GM11168 (cell line): Measurements from ENCODE around the gene NAB1.
"Not testable (repeated sequence)": the region's sequence is repeated elsewhere in the genome, so short reads cannot be mapped to it uniquely, and the experiment has no call there.

Source experiments
- in situ Hi-C: fragments of 300-500 bp; cut with MboI; formaldehyde crosslinking; loops from one replicate; pipeline ENCODE4 v1.12.0; 2022; ENCODE audit warnings: low sequenced_read_pairs; ENCODE audit not compliant: unreplicated experiment

Gene NAB1, protein sequence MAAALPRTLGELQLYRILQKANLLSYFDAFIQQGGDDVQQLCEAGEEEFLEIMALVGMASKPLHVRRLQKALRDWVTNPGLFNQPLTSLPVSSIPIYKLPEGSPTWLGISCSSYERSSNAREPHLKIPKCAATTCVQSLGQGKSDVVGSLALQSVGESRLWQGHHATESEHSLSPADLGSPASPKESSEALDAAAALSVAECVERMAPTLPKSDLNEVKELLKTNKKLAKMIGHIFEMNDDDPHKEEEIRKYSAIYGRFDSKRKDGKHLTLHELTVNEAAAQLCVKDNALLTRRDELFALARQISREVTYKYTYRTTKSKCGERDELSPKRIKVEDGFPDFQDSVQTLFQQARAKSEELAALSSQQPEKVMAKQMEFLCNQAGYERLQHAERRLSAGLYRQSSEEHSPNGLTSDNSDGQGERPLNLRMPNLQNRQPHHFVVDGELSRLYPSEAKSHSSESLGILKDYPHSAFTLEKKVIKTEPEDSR

DNA sequence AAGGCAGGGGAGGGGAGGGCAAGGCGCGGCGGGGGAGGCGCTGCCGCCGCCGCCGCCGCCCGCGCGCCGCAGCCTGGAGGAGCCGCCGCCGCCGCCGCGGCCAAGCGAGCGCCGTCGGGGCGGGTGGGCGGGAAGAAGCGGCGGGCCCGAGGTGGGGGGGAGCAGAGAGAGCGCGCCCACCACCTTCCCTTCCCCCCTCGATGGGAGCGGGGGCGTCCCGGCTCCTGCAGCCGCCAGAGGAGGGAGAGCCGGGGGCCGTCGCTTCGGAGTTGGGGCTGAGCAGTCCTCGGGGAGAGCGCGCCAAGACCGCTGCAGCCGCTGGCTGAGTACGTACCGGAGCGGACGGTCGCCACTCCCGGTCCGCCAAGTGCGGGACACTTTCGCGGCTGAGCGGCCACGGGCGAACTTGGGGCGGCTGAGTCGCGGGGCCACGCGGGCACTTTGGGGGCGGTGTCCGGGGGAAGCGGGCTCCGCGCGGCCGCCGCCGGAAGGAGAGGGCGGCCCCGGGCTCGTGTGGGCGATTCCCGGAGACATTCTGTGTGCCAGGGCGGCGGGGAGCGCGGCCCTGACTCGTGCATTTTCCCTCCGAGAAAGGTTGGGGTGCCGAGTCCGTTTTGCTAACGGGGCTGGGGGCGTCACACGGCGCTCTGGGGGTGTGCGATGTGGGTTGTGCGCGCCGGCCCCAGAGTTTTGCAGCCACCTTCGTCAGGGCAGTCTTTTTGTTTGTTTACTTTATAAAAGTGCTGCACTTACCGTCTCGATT, at the start of gene NAB1:
Gene NAB1, plus strand, starts transcription at position 49 of the 763 bp plus-strand sequence. CDS start 10,094 bp downstream, outside the sequence.
- in situ Hi-C loops, result no loop called here

DNA sequence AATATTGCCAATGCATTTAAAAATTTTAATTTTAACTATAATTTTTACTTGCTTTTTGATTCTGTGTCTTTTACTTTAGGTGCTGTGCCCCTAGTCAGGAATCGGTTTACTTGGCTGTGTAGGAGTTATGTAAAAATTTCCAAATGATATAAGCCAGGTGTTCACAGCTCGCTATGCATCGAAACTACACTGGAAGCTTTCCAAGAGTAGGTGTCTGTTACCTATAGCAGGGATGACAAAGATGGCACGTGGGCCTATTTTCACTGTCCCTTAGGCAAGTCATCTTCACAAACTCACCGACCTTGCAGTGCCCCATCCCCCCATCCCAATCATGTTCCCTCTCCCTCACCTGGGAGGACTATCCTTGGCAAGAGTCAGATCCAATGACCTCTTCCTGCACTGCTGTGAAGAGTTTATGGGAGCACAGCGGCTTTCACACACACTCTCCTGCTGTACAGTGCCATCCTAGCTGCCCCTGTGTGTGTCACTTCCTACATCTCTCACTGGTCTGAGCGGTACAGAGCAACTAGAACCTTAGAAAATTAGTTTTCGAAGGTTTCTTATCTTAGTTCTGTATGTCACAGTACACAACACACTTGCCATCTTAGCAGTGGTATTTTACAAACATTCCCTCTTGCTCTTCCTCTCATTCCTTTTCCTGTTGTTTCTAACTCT, 49.2 kb upstream of the NAB1 start:
- in situ Hi-C loops, result no loop called here

DNA sequence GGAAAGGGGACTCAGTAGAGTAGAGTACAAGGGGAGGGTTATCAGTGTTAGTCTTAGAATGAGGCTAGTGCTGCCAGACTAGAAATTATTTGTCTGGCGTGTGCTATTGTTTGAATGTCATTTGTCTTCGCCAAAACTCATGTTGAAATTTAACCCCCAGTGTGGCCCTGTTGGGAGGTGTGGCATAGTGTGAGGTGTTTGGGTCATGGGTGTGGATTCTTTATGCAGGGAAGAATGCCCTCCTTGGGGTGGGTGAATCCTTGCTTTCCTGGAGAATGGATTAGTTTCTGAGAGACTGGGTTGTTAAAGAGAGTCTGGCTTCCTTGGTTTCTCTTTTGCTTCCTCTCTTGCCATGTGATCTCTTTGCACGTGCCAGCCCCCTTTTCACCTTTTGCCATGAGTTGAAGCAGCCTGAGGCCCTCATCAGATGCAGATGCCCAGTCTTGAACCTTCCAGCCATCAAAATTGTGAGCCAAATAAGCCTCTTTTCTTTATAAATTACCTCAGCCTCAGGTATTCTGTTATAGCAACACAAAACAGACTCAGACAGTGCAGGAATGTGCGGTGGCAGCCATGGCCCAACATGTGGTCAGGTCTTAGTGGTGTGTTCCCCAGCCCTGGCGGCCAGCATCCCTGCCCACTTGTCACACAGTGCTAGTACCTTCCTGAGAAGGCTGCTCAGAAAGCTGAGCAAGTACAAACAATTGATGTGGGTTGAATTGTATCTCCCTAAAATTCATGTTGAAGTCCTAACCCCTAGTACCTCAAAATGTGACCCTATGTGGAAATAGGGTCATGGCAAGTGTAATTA, 48.4 kb upstream of the NAB1 start:
- in situ Hi-C loops, result no loop called here

DNA sequence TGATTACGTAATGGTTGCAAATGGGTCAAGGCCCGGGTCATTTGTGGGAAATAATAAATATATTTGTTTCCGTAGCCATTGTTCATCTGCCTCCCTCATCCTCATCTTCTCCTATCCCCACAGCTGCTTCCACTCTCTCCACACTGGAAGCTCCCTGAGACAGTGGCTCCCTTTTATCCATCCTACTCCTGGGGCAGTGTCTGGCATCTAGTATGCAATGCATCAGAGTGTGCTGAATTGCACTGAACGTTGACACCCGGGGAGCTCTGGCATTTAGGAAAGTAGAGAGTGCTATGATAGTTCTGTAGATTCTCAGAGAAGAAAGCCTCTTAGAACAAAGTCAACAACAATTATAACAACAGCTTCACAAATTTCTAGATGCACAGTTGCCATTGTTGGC, 45.5 kb upstream of the NAB1 start:
- in situ Hi-C loops, result no loop called here

DNA sequence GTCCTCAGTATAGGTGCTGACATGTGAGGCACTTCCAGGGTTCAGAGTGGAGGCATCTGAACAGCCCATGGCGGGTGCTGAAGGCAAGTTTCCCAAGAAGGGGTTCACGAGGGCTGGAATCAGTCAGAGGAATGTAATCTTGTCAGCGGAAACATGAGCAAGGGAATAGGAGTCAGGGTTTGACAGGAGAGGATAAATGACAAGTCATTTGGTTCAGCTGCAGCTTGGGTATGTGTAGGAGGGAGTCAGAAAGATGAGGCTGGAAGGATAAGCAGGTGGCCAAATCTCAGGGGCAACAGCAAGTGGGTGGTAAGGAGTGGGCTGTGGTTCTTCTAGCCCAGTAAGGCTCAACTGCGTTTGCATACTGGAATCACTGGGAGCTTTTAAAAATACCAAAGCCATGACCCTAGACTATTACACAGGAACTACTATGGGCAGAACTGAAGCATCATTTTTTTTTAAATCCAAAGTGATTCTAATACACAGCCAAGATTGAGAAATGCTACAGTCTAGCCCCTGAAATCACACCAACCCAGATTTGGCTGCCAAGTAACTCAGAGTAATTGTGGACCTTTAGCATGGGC, 41.8 kb upstream of the NAB1 start:
- in situ Hi-C loops, result no loop called here

DNA sequence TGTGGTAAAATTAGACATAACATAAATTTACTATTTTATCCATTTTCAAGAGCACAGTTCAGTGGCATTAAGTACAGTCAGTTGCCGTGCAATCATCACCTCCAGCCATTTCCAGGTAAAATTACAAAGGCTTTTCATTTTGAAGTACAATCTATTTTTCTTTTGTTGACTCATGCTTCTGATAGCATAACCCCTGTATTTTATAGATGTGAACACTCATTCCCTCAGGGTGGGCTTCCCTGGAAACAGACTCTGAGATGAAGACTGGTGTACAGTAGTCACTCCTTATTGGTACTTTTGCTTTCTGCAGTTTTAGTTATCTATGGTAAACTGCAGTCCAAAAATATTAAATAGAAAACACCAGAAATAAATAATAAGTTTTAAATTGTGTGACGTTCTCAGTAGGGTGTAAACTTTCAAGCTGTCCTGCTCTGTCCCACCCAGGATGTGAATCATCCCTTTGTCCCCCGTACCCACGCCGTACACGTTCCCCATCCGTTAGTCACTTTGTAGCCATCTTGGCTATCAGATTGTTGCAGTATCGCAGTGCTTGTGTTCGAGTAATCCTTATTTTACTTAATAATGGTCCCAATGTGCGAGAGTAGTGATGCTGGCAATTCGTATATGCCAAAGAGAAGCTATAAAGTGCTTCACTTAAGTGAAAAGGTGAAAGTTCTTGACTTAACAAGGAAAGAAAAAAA, 41.1 kb upstream of the NAB1 start:
- in situ Hi-C loops, result no loop called here

DNA sequence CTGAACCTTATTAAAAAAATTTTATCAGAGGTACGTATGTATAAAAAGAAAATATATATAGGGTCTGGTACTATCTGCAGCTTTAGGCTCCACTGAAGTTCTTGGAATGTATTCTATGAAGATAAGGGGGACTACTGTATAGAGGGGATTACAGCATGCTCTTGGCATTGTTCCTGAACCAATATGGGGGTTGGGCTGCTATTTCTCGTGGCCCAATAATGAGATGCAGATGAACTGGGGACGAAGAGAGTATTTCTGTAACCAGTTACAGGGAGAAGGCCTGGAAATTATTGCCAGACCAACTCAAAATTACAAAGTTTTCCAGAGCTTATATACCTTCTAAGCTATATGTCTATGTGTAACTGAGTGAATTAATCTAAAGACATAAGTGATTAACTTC, 40.0 kb upstream of the NAB1 start:
- in situ Hi-C loops, result not testable (repeated sequence)

DNA sequence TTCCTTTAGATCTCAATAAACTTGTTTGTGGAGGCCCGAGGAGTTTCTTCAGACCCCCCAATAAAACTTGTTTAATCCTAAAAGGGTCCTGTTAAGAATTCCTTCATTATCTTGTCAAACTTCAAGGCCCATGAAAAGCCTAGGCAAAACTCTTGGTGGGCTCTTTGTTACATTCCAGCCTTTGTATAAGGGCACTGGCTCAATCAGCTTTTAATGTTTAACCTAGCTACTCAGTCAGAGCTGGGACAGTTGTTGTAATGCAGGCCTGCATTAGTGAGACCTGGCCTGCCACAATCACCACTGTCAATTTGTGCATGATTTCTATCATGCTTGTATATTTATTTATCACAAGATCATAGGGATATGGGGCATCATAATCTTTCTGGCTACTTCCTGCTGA, 39.5 kb upstream of the NAB1 start:
- in situ Hi-C loops, result not testable (repeated sequence)

DNA sequence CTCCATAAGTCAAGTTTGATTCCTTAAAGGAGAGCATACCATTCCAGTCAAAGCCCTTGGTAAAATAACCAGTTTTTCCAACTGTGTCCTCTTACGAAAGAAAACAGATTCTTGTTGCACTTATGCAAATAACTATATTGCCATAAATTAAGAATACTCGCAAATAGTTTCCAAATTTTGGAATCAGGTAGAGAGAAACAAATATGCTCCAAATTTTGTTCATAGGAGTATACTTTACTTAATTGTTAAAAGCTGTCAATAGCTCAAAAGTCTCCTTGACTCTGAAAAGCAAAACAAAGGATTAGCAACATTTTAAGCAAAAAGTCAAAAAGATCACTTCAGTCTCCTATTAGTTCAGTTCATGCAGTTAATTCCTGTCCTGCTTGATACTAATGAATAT, 38.4 kb upstream of the NAB1 start:
- in situ Hi-C loops, result not testable (repeated sequence)

DNA sequence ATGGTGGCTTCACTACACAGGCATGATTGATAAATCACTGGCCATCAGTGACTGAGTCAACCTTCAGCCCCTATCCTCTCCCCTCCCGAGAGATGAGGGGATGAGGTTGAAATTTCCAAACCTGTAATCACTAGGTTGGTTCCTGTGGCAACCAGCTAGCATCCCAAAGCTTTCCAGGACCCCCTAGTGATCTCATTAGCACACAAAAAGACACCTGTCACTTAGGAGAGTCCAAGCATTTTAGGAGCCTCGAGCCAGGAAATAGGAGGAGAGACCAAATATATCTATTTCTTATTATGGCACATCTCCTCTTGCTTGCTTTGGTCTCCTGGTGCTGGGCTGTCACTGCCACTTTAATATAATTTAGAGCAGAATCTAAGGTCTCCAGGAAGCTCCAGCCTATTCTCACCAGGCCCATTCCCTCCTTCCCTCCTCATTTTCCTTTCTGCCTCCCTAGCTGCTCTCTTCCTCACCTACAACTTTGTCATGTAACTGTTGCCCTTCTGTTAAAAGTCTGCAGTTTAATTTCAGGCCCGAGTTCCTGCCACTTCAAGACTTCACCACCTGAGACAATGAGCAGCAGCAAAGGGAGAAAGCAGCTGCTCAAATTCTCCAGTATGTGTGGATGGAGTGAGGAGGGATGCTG, 33.2 kb upstream of the NAB1 start:
- in situ Hi-C loops, result no loop called here

DNA sequence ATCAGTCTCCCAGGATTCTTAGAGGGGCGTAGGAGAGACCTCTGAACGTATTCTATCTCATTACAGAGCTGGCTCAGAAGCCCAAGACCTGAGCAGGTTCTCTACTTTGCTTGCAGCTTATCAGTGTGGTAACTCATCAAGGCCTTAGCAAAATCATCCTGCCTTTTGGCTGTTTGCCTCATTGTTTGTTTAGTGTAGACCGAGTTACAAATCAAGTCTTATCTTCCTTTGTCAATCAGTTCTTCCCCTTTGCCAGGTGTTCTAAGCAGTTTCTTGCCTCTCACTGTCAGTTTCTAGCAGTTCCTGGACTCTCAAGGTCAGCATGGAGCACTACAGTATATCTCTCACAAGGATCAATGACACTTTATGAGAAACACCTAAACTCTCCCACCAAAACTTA, 30.9 kb upstream of the NAB1 start:
- in situ Hi-C loops, result no loop called here

DNA sequence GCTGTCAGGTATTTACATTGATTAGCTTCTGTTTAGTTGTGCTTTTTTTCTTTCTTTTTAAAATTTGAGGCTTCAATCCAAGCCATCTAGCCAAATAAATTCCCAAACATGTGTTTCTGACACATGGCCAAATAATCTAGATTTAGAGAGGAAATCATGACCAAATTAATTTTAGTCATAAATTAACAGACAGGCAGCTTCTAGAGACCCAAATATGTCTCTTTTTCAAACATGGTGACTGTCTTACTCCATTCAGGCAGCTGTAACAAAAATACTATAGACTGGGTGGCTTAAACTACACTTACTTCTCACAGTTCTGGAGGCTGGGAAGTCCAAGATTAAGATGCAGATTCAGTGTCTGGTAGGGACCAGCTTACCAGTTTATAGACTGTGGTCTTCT, 23.2 kb upstream of the NAB1 start:
- in situ Hi-C loops, result no loop called here

DNA sequence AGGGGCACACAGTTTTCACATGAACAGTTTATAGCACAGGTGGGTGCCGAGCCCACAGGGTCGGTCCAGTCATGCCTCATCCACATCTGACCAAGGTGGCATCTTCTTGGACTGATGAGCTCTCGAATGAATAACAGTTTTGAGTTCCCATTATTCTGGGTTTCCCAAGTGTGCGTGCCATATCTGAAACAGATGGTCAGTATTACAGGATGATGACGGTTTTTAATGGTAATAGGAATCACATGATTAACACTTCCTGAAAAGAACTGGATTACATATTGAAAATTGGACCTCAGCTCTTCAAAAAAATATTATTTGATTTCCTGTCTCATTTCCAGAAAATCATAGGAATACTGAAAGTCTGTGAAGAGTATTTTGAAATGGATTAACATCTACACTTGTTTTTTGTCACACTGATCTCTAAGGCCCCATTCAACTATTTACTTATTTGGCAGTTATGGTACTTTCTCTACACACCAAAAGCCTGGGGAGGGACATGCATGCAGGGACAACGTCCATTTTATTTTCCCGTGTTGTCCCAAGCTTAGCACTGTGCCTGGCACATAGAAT, 22.2 kb upstream of the NAB1 start:
- in situ Hi-C loops, result no loop called here

DNA sequence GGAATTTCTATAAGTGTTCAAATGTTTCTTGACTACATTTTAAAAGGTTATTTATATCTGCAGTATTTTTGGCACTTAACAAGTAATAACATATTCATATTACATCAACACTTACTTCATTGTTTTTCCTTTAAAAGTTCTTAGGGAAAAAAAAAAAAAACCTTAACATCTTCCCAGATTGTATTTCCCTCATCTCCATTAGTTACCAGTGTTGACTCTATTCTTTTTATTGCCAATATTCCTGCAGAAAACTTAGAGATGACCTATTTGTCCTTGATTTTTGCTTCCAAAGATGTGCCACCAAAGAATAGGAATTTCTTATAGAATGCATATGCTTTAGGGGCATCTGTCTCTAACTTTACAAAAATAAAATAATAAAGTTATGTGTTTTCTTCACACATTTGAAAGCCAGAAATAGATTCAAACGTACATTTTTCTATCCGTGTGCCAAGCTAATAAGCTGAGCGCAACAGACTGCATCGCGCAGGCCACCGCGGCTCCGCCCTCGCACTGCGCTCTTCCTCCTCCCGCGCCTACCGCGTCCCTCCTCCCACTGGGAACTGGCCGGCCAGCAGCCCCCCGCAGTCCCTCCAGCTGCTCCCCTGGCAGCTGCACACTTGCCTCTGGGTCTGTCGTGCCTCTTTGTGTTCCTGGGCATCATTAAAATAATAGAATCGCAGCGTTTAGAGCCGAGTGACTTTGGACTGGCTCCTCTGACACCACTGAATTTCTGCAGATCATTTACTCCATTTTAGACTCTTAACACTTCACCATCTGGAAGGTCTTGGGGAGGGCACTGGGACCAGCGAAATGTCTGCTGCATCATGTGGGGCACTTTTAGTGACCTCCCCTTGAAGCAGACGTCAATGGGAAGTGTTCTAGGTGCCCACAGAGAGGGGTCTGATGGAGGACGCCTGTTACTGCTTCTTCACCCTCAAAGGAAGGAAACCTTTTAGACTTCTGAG, 21.2 kb upstream of the NAB1 start:
- in situ Hi-C loops, result no loop called here

DNA sequence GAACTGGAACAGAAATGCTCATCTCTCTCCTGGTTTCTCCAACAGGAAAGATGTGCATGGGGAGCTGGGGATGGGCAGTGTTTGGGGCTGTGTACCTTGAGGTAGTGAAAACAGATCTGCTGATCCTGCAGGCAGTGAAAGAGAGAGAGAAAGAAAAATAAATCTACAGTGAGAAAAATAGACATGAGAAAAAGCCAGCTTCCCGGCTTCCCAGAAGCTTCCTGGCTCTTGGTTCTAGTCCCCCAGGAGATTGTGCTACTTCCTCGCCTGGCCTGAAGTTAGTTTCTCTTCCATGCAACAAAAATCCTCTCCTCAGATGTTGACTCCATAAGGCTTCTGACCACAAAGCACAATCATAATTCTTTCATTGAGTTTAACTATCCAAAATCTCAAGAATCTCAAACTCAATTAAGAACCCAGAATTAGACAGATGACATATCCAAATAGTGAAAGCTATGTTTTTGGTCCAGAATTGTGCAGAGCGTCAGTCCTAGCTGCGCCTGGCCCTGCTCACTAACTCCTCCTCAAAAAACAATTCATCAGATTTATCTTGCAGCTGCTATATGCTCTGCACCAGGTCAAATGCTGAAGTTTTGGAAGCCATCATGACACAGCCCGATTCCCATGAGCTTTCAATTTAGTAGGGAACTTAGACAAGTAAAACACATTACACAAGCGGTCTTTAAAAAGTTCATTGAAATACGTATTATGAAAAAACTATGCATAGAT, 20.1 kb upstream of the NAB1 start:
- in situ Hi-C loops, result no loop called here

DNA sequence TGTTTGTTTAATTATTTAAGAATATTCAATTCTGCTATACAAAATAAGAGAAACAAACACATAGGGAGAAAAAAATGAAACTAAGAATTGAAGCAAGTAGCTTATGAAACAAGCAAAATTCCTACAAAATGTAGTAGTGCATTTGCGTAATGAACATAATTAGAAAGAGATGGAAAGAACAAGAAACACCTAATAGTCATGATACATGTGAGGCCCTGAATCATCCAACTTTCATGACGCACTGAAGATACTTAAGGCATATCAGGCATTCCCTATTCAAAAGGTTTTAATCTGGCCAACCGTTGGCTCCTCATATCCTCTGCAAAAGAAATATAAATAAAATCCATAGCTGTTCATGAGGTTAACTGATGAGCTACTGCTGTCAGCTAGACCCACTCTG, 14.5 kb upstream of the NAB1 start:
- in situ Hi-C loops, result no loop called here

DNA sequence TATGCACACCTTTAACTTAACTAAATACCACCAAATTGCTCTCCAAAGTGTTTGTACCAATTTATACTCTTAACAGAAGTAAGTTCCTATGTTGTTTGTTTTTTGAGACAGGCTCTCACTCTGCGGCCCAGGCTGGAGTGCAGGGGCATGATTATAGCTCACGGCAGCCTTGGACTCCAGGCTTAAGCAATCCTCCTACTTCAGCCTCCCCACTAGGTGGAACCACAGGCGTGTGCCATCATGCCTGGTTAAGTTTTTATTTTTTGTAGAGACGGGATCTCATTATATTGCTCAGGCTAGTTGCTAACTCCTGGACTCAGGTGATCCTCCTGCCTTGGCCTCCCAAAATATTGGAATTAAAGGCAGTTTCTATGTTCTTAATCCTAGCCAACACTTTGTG, 13.1 kb upstream of the NAB1 start:
- in situ Hi-C loops, result no loop called here
